ENCODE measurements around the gene EMC10. TPM values are rescaled to one million over a fixed set of nuclear protein-coding genes. Genes with fewer than 3 reads are reported as not detected.
"Not testable (repeated sequence)": the region's sequence is repeated elsewhere in the genome, so short reads cannot be mapped to it uniquely, and the experiment has no call there.

Gene EMC10
- total RNA-seq, 1 donor from 2014 or later: 98.8 TPM

DNA sequence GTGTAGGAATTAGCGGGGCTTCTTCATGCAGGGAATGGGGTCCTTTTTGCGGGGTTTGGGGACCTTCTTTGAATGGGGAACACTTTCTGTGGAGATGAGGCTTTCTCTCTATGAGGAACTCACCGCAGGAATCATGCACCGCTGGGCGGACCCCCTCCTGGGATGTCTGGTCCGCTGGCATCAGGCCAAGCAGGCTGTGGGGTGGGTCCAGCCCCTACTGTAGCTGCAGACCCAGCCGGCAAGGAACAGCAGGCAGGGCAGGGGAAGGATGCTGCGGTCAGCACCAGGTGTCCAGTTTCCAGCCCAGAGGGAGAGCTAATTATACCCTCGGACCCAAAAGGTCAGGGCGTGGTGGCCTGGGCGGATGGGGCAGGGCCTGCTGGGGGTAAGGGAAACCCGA lies 41.8 kb upstream of the EMC10 start:
- H3K4me1 Mint-ChIP-seq (ENCODE audit: low read depth, unreplicated experiment): peaks cover 10% of the 10 kb centered on the region
- H3K27ac Mint-ChIP-seq (ENCODE audit: unreplicated experiment): peak overlapping the region; percentile 69
- H3K9me3 Mint-ChIP-seq (ENCODE audit: unreplicated experiment): peaks cover 7% of the 10 kb centered on the region
- no peak overlapping the region for H3K4me3 Mint-ChIP-seq (ENCODE audit: unreplicated experiment)
- peaks cover under 1% of the 10 kb centered on the region for H3K36me3 Mint-ChIP-seq (ENCODE audit: unreplicated experiment)
- H3K27me3 Mint-ChIP-seq (ENCODE audit: unreplicated experiment): peaks cover 8% of the 10 kb centered on the region
- DNase-seq: peak; percentile 74
- TF ChIP-seq, protein P1, sequence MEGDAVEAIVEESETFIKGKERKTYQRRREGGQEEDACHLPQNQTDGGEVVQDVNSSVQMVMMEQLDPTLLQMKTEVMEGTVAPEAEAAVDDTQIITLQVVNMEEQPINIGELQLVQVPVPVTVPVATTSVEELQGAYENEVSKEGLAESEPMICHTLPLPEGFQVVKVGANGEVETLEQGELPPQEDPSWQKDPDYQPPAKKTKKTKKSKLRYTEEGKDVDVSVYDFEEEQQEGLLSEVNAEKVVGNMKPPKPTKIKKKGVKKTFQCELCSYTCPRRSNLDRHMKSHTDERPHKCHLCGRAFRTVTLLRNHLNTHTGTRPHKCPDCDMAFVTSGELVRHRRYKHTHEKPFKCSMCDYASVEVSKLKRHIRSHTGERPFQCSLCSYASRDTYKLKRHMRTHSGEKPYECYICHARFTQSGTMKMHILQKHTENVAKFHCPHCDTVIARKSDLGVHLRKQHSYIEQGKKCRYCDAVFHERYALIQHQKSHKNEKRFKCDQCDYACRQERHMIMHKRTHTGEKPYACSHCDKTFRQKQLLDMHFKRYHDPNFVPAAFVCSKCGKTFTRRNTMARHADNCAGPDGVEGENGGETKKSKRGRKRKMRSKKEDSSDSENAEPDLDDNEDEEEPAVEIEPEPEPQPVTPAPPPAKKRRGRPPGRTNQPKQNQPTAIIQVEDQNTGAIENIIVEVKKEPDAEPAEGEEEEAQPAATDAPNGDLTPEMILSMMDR (IDR thresholded peaks at IDR 0.05; ENCODE audit: partially characterized antibody, unreplicated experiment): no peak

GRCh38 chr19:50435221-50435620 lies 41.1 kb upstream of the EMC10 start:
- Mint-ChIP-seq H3K4me3 (ENCODE audit: unreplicated experiment) (no peak overlapping the region), H3K9me3 (ENCODE audit: unreplicated experiment) (peaks cover 11% of the 10 kb centered on the region), H3K36me3 (ENCODE audit: unreplicated experiment) (peaks cover 5% of the 10 kb centered on the region), H3K27ac (ENCODE audit: unreplicated experiment) (no peak overlapping the region), H3K4me1 (ENCODE audit: low read depth, unreplicated experiment) (peaks cover 10% of the 10 kb centered on the region), H3K27me3 (ENCODE audit: unreplicated experiment) (peaks cover 10% of the 10 kb centered on the region)
- DNase-seq: no peak
- TF ChIP-seq, protein P1 (IDR thresholded peaks at IDR 0.05; ENCODE audit: partially characterized antibody, unreplicated experiment): no peak

DNA sequence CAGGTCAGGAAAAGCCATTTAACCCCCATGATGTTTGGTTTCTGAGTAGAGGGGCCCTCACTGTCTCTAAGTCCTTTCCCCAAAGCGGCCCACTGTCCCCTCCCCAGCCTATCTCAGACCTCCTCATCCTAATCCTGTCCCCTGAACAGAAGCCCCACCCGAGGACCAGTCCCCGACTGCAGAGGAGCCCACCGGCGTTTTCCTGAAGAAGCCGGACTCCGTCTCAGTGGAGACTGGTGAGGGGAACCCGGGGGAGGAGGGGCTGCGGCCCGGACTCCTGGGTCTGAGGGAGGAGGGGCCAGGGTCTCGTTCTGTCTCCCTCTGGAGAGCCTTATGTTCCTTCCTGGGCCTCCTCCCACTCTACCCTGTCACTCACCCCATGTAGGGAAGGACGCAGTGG lies 40.7 kb upstream of the EMC10 start:
- TF ChIP-seq, protein P1 (IDR thresholded peaks at IDR 0.05; ENCODE audit: partially characterized antibody, unreplicated experiment): no peak
- Mint-ChIP-seq H3K27ac (ENCODE audit: unreplicated experiment) (no peak overlapping the region), H3K4me1 (ENCODE audit: low read depth, unreplicated experiment) (peaks cover 10% of the 10 kb centered on the region), H3K9me3 (ENCODE audit: unreplicated experiment) (peaks cover 11% of the 10 kb centered on the region), H3K36me3 (ENCODE audit: unreplicated experiment) (peaks cover 5% of the 10 kb centered on the region), H3K4me3 (ENCODE audit: unreplicated experiment) (no peak overlapping the region), H3K27me3 (ENCODE audit: unreplicated experiment) (peaks cover 10% of the 10 kb centered on the region)
- no peak for DNase-seq

GRCh38 chr19:50437862-50438449 lies 38.4 kb upstream of the EMC10 start:
- Mint-ChIP-seq H3K4me1 (ENCODE audit: low read depth, unreplicated experiment) (peaks cover 9% of the 10 kb centered on the region), H3K27ac (ENCODE audit: unreplicated experiment) (no peak overlapping the region), H3K27me3 (ENCODE audit: unreplicated experiment) (peaks cover 10% of the 10 kb centered on the region), H3K9me3 (ENCODE audit: unreplicated experiment) (peaks cover 11% of the 10 kb centered on the region), H3K4me3 (ENCODE audit: unreplicated experiment) (no peak overlapping the region), H3K36me3 (ENCODE audit: unreplicated experiment) (peaks cover 5% of the 10 kb centered on the region)
- DNase-seq: no peak
- TF ChIP-seq, protein P1 (IDR thresholded peaks at IDR 0.05; ENCODE audit: partially characterized antibody, unreplicated experiment): no peak

DNA sequence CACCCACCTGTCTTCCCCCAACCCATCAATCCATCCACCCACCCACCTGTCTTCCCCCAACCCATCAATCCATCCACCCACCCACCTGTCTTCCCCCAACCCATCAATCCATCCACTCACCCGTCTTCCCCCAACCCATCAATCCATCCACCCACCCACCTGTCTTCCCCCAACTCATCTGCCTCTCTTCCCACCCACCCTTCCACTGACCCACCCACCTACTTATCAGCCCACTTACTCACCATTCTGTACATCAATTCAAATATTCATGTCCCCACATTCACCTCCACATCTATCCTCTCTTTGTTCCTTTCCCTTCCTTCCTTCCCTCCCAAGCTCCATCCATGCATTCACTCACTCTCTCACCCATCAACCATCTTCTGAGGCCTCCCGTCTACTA lies 37.2 kb upstream of the EMC10 start:
- not testable (repeated sequence) for H3K36me3 Mint-ChIP-seq (ENCODE audit: unreplicated experiment)

More for the DNA sequence above, 37.2 kb upstream of the EMC10 start:
- H3K27ac Mint-ChIP-seq (ENCODE audit: unreplicated experiment); DNase-seq; H3K4me1 Mint-ChIP-seq (ENCODE audit: low read depth, unreplicated experiment); H3K4me3 Mint-ChIP-seq (ENCODE audit: unreplicated experiment): not testable (repeated sequence)
- Mint-ChIP-seq H3K9me3 (ENCODE audit: unreplicated experiment) (peaks cover 12% of the 10 kb centered on the region), H3K27me3 (ENCODE audit: unreplicated experiment) (peaks cover 11% of the 10 kb centered on the region)

Measured in glutamatergic neuron (in vitro differentiated cells).